ENCODE results near the gene KCNJ1. TPM values are rescaled to one million over a fixed set of nuclear protein-coding genes. Genes with fewer than 3 reads are reported as not detected.

KCNJ1 gene
- total and polyA plus RNA-seq, 2 experiments from 2014 or later: 0.16 TPM; not detected in 1

DNA sequence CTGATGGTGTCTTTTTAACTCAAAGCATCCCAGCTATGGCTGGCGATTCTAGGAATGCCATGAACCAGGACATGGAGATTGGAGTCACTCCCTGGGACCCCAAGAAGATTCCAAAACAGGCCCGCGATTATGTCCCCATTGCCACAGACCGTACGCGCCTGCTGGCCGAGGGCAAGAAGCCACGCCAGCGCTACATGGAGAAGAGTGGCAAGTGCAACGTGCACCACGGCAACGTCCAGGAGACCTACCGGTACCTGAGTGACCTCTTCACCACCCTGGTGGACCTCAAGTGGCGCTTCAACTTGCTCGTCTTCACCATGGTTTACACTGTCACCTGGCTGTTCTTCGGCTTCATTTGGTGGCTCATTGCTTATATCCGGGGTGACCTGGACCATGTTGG is 44.1 kb upstream of the KCNJ1 start:
- H3K27me3 Mint-ChIP-seq (ENCODE audit: insufficient read depth, low read depth, poor library complexity): peaks cover 24% of the 10 kb centered on the region

More for the DNA sequence above, 44.1 kb upstream of the KCNJ1 start:
- Histone ChIP-seq H3F3A (replicated peaks; ENCODE audit: low read depth) (no peaks in the 10 kb centered on the region), H3K27me3 (ENCODE audit: insufficient read depth) (peaks cover 26% of the 10 kb centered on the region), H3K27ac (ENCODE audit: low read depth) (no peak overlapping the region), H3K79me2 (replicated peaks; ENCODE audit: insufficient read depth) (no peaks in the 10 kb centered on the region), H3K4me1 (ENCODE audit: insufficient read depth) (no peaks in the 10 kb centered on the region), H3K36me3 (ENCODE audit: insufficient read depth) (no peaks in the 10 kb centered on the region), H4K20me1 (replicated peaks; ENCODE audit: insufficient read depth) (no peaks in the 10 kb centered on the region), H3K4me2 (no peak overlapping the region), H2AFZ (no peak overlapping the region), H3K9me2 (ENCODE audit: insufficient read depth) (no peaks in the 10 kb centered on the region), H3K4me3 (no peak overlapping the region)
- no peak overlapping the region for H3K27ac Mint-ChIP-seq
- H3K4me3 Mint-ChIP-seq: no peak overlapping the region
- TF ChIP-seq, protein P1, sequence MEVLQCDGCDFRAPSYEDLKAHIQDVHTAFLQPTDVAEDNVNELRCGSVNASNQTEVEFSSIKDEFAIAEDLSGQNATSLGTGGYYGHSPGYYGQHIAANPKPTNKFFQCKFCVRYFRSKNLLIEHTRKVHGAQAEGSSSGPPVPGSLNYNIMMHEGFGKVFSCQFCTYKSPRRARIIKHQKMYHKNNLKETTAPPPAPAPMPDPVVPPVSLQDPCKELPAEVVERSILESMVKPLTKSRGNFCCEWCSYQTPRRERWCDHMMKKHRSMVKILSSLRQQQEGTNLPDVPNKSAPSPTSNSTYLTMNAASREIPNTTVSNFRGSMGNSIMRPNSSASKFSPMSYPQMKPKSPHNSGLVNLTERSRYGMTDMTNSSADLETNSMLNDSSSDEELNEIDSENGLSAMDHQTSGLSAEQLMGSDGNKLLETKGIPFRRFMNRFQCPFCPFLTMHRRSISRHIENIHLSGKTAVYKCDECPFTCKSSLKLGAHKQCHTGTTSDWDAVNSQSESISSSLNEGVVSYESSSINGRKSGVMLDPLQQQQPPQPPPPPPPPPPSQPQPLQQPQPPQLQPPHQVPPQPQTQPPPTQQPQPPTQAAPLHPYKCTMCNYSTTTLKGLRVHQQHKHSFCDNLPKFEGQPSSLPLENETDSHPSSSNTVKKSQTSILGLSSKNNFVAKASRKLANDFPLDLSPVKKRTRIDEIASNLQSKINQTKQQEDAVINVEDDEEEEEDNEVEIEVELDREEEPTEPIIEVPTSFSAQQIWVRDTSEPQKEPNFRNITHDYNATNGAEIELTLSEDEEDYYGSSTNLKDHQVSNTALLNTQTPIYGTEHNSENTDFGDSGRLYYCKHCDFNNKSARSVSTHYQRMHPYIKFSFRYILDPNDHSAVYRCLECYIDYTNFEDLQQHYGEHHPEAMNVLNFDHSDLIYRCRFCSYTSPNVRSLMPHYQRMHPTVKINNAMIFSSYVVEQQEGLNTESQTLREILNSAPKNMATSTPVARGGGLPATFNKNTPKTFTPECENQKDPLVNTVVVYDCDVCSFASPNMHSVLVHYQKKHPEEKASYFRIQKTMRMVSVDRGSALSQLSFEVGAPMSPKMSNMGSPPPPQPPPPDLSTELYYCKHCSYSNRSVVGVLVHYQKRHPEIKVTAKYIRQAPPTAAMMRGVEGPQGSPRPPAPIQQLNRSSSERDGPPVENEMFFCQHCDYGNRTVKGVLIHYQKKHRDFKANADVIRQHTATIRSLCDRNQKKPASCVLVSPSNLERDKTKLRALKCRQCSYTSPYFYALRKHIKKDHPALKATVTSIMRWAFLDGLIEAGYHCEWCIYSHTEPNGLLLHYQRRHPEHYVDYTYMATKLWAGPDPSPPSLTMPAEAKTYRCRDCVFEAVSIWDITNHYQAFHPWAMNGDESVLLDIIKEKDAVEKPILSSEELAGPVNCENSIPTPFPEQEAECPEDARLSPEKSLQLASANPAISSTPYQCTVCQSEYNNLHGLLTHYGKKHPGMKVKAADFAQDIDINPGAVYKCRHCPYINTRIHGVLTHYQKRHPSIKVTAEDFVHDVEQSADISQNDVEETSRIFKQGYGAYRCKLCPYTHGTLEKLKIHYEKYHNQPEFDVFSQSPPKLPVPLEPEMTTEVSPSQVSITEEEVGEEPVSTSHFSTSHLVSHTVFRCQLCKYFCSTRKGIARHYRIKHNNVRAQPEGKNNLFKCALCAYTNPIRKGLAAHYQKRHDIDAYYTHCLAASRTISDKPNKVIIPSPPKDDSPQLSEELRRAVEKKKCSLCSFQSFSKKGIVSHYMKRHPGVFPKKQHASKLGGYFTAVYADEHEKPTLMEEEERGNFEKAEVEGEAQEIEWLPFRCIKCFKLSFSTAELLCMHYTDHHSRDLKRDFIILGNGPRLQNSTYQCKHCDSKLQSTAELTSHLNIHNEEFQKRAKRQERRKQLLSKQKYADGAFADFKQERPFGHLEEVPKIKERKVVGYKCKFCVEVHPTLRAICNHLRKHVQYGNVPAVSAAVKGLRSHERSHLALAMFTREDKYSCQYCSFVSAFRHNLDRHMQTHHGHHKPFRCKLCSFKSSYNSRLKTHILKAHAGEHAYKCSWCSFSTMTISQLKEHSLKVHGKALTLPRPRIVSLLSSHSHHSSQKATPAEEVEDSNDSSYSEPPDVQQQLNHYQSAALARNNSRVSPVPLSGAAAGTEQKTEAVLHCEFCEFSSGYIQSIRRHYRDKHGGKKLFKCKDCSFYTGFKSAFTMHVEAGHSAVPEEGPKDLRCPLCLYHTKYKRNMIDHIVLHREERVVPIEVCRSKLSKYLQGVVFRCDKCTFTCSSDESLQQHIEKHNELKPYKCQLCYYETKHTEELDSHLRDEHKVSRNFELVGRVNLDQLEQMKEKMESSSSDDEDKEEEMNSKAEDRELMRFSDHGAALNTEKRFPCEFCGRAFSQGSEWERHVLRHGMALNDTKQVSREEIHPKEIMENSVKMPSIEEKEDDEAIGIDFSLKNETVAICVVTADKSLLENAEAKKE (CRISPR knock-in tag; IDR thresholded peaks at IDR 0.05): no peak
- TF ChIP-seq ZNF331 (CRISPR knock-in tag; IDR thresholded peaks at IDR 0.05; ENCODE audit: low read depth) (no peak), EZH2phosphoT487 (IDR thresholded peaks at IDR 0.05; ENCODE audit: unreplicated experiment) (no peak), CREB1 (CRISPR knock-in tag; IDR thresholded peaks at IDR 0.05; ENCODE audit: low read depth) (no peak), JUNB (IDR thresholded peaks at IDR 0.05; ENCODE audit: unreplicated experiment) (no peak), EZH2 (IDR thresholded peaks at IDR 0.05; ENCODE audit: low read depth, unreplicated experiment) (no peak), NANOG (IDR thresholded peaks at IDR 0.05; ENCODE audit: borderline replicate concordance) (no peak), POLR2AphosphoS5 (IDR thresholded peaks at IDR 0.05; ENCODE audit: low read depth) (no peak), STAT1 (IDR thresholded peaks at IDR 0.05; ENCODE audit: unreplicated experiment) (no peak), ZNF114 (CRISPR knock-in tag; IDR thresholded peaks at IDR 0.05) (no peak)
- TF ChIP-seq, protein P2, sequence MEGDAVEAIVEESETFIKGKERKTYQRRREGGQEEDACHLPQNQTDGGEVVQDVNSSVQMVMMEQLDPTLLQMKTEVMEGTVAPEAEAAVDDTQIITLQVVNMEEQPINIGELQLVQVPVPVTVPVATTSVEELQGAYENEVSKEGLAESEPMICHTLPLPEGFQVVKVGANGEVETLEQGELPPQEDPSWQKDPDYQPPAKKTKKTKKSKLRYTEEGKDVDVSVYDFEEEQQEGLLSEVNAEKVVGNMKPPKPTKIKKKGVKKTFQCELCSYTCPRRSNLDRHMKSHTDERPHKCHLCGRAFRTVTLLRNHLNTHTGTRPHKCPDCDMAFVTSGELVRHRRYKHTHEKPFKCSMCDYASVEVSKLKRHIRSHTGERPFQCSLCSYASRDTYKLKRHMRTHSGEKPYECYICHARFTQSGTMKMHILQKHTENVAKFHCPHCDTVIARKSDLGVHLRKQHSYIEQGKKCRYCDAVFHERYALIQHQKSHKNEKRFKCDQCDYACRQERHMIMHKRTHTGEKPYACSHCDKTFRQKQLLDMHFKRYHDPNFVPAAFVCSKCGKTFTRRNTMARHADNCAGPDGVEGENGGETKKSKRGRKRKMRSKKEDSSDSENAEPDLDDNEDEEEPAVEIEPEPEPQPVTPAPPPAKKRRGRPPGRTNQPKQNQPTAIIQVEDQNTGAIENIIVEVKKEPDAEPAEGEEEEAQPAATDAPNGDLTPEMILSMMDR (conservative IDR thresholded peaks at IDR 0.05; ENCODE audit: low read depth in 2 of 2): no peak
- TF ChIP-seq, protein P3, sequence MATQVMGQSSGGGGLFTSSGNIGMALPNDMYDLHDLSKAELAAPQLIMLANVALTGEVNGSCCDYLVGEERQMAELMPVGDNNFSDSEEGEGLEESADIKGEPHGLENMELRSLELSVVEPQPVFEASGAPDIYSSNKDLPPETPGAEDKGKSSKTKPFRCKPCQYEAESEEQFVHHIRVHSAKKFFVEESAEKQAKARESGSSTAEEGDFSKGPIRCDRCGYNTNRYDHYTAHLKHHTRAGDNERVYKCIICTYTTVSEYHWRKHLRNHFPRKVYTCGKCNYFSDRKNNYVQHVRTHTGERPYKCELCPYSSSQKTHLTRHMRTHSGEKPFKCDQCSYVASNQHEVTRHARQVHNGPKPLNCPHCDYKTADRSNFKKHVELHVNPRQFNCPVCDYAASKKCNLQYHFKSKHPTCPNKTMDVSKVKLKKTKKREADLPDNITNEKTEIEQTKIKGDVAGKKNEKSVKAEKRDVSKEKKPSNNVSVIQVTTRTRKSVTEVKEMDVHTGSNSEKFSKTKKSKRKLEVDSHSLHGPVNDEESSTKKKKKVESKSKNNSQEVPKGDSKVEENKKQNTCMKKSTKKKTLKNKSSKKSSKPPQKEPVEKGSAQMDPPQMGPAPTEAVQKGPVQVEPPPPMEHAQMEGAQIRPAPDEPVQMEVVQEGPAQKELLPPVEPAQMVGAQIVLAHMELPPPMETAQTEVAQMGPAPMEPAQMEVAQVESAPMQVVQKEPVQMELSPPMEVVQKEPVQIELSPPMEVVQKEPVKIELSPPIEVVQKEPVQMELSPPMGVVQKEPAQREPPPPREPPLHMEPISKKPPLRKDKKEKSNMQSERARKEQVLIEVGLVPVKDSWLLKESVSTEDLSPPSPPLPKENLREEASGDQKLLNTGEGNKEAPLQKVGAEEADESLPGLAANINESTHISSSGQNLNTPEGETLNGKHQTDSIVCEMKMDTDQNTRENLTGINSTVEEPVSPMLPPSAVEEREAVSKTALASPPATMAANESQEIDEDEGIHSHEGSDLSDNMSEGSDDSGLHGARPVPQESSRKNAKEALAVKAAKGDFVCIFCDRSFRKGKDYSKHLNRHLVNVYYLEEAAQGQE (IDR thresholded peaks at IDR 0.05; ENCODE audit: unreplicated experiment): no peak
- TF ChIP-seq, protein P4, sequence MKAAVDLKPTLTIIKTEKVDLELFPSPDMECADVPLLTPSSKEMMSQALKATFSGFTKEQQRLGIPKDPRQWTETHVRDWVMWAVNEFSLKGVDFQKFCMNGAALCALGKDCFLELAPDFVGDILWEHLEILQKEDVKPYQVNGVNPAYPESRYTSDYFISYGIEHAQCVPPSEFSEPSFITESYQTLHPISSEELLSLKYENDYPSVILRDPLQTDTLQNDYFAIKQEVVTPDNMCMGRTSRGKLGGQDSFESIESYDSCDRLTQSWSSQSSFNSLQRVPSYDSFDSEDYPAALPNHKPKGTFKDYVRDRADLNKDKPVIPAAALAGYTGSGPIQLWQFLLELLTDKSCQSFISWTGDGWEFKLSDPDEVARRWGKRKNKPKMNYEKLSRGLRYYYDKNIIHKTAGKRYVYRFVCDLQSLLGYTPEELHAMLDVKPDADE (IDR thresholded peaks at IDR 0.05): no peak
- no peak for ATAC-seq
- H3K4me1 Mint-ChIP-seq: no peaks in the 10 kb centered on the region; the same call in 2 of the 3 replicates
- H3K9me3 Mint-ChIP-seq: peaks cover 10% of the 10 kb centered on the region
- no peak for DNase-seq (ENCODE audit: low spot score)
- no peaks in the 10 kb centered on the region; the same call in 2 of the 3 replicates for H3K36me3 Mint-ChIP-seq (ENCODE audit: low read depth)

Data from GM23338 (cell line).